Measurements from ENCODE around the gene CLIP2. TPM values are rescaled to one million over a fixed set of nuclear protein-coding genes. Genes with fewer than 3 reads are reported as not detected.

Gene CLIP2
- total RNA-seq, 1 donor from 2014 or later = 32.6 TPM

GRCh38 chr7:74302745-74303221 is 13.6 kb downstream of the CLIP2 start:
- Mint-ChIP-seq H3K36me3 (ENCODE audit: low read depth) (no peaks in the 10 kb centered on the region), H3K27ac (ENCODE audit: unreplicated experiment) (no peak overlapping the region), H3K27me3 (ENCODE audit: low read depth) (no peaks in the 10 kb centered on the region), H3K4me3 (ENCODE audit: unreplicated experiment) (no peak overlapping the region), H3K4me1 (ENCODE audit: low read depth) (peaks cover 14% of the 10 kb centered on the region), H3K9me3 (ENCODE audit: low read depth) (no peaks in the 10 kb centered on the region)
- no peak for TF ChIP-seq CTCF (IDR thresholded peaks at IDR 0.05)
- no peak for DNase-seq (ENCODE audit: low spot score)

- Mint-ChIP-seq H3K4me1 (ENCODE audit: low read depth) (peaks cover 18% of the 10 kb centered on the region), H3K27ac (ENCODE audit: unreplicated experiment) (no peak overlapping the region), H3K27me3 (ENCODE audit: low read depth) (no peaks in the 10 kb centered on the region), H3K36me3 (ENCODE audit: low read depth) (no peaks in the 10 kb centered on the region), H3K9me3 (ENCODE audit: low read depth) (no peaks in the 10 kb centered on the region), H3K4me3 (ENCODE audit: unreplicated experiment) (no peak overlapping the region)
- DNase-seq (ENCODE audit: low spot score) = no peak
- TF ChIP-seq CTCF (IDR thresholded peaks at IDR 0.05) = no peak
Measured at GRCh38 chr7:74304550-74304949, 15.3 kb downstream of the CLIP2 start.

- peaks cover 22% of the 10 kb centered on the region for H3K4me1 Mint-ChIP-seq (ENCODE audit: low read depth)
- H3K9me3 Mint-ChIP-seq (ENCODE audit: low read depth) = no peaks in the 10 kb centered on the region
- H3K27me3 Mint-ChIP-seq (ENCODE audit: low read depth) = no peaks in the 10 kb centered on the region
- TF ChIP-seq CTCF (IDR thresholded peaks at IDR 0.05) = no peak
- H3K36me3 Mint-ChIP-seq (ENCODE audit: low read depth) = no peaks in the 10 kb centered on the region
- H3K4me3 Mint-ChIP-seq (ENCODE audit: unreplicated experiment) = no peak overlapping the region
- no peak for DNase-seq (ENCODE audit: low spot score)
- H3K27ac Mint-ChIP-seq (ENCODE audit: unreplicated experiment) = peak overlapping the region; percentile 69
Measured at GRCh38 chr7:74306004-74306729, 17.0 kb downstream of the CLIP2 start.

DNA sequence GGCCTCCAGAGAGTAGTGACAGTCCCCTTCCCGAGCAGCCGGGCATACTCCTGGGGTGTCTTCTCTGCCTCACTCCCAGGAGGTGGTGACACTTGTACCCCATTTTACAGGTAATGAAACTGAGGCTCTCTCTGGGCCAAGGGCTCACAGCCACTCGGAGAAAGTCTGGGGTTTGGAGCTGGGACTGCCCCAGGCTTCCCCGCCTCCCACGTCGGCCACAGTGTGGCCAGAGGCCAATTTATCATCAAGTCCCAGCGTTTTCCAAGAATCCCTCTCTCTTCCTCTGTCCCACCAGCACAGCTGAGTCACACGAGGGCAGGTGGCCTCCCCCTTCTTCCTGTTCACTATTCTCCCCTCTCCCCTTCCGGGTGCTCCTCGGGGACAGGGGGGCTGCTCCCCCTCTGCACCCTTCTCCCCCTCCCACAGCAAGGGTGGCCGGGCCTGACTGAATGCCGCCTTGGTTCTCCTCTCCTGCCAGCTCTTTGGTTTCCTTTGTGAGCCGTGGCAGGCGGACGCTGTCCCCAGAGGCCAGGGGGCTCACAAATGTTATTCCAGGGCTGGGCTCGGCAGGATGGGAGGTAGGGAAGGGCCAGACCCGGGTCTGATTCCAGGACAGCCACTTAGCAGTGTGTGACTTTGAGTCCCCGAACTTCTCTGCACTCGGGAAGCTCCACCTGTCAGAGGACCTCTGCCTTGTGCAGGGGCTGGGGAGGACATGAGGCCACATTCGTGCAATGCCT is 17.7 kb downstream of the CLIP2 start:
- Mint-ChIP-seq H3K4me3 (ENCODE audit: unreplicated experiment) (peak overlapping the region; percentile 25), H3K36me3 (ENCODE audit: low read depth) (no peaks in the 10 kb centered on the region), H3K27me3 (ENCODE audit: low read depth) (no peaks in the 10 kb centered on the region), H3K4me1 (ENCODE audit: low read depth) (peaks cover 25% of the 10 kb centered on the region), H3K9me3 (ENCODE audit: low read depth) (no peaks in the 10 kb centered on the region), H3K27ac (ENCODE audit: unreplicated experiment) (peak overlapping the region; percentile 69)
- no peak for DNase-seq (ENCODE audit: low spot score)
- TF ChIP-seq CTCF (IDR thresholded peaks at IDR 0.05) = no peak

DNA sequence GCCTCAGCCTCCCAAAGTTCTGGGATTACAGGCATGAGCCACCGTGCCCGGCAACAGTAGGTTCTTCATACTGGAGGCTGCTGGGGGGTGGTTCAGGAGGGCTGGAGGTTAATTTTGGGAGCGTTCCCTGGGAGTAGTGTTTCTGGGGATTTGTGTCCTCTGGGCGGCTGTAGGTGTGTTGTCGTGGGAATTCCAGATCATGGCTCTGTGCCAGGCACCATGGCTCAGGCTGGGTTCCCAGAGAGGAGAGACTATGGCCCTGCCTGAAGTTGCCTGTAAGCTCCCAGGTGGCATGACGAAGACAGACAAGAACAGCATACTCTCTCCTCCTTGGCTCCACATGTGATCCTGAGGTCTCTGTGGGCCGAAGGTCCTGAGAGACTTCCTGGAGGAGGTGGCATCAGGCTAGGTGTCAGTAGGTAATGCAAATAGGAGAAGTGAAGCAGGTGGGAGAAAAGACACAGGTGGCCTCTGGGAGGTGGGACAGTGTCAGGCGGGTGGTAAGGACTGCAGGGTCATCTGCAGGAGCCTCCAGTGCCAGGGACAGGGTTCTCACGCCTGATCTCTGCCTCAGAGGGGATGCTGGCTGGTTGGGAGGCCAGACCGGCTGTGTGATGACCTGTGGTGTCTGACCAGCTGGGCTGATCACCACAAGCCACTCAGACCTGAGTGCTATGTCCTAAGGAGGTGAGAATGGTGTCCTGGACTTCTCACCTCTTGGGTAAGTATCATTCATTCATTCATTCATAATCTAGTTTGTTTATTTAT is 18.7 kb downstream of the CLIP2 start:
- Mint-ChIP-seq H3K4me1 (ENCODE audit: low read depth) (peaks cover 25% of the 10 kb centered on the region), H3K9me3 (ENCODE audit: low read depth) (no peaks in the 10 kb centered on the region), H3K27ac (ENCODE audit: unreplicated experiment) (no peak overlapping the region), H3K36me3 (ENCODE audit: low read depth) (no peaks in the 10 kb centered on the region), H3K27me3 (ENCODE audit: low read depth) (no peaks in the 10 kb centered on the region), H3K4me3 (ENCODE audit: unreplicated experiment) (no peak overlapping the region)
- no peak for DNase-seq (ENCODE audit: low spot score)
- no peak for TF ChIP-seq CTCF (IDR thresholded peaks at IDR 0.05)

All from chondrocyte (in vitro differentiated cells).